KMS-11 (cell line): ENCODE measurements around the gene DNMT1.

Experiments
- H2AFZ ChIP-seq: fragments of 200-600 bp; sonication (generic); 2 replicates; pipeline ENCODE4 v1.6.1; 2016; ENCODE audit warnings: antibody characterized with exemption, mixed run types, low read depth
- H3K27ac ChIP-seq: fragments of 200-600 bp; sonication (generic); 2 replicates; pipeline ENCODE4 v1.6.1; 2016; ENCODE audit warnings: mild to moderate bottlenecking, mixed run types
- H3K27me3 ChIP-seq: fragments of 200-600 bp; sonication (generic); 2 replicates; pipeline ENCODE4 v1.6.1; 2017; ENCODE audit warnings: mild to moderate bottlenecking, low read depth, mixed run types, moderate library complexity; ENCODE audit not compliant: insufficient read depth
- H3K36me3 ChIP-seq: fragments of 200-600 bp; sonication (generic); 2 replicates; pipeline ENCODE4 v1.6.1; 2017; ENCODE audit warnings: mild to moderate bottlenecking, mixed run types; ENCODE audit not compliant: insufficient read depth
- H3K4me1 ChIP-seq: fragments of 200-600 bp; sonication (generic); 2 replicates; pipeline ENCODE4 v1.6.1; 2016; ENCODE audit warnings: mild to moderate bottlenecking, low read depth, mixed run types; ENCODE audit not compliant: poor library complexity, severe bottlenecking
- H3K4me2 ChIP-seq: fragments of 200-600 bp; sonication (generic); 2 replicates; pipeline ENCODE4 v1.7.0; 2016; ENCODE audit warnings: mild to moderate bottlenecking, mixed run types
- H3K4me3 ChIP-seq: fragments of 200-600 bp; sonication (generic); IDR thresholded peaks from 2 replicates; pipeline ENCODE4 v1.6.1; 2017; ENCODE audit warnings: low read depth, low read length, mixed read lengths; ENCODE audit not compliant: insufficient read depth
- H3K79me2 ChIP-seq: fragments of 200-600 bp; sonication (generic); 2 replicates; pipeline ENCODE4 v1.6.1; 2016; ENCODE audit warnings: low read depth, mixed run types; ENCODE audit not compliant: insufficient read depth
- H3K9ac ChIP-seq: fragments of 200-600 bp; sonication (generic); 2 replicates; pipeline ENCODE4 v1.6.1; 2016; ENCODE audit warnings: mild to moderate bottlenecking, mixed run types
- H4K20me1 ChIP-seq: fragments of 200-600 bp; sonication (generic); 2 replicates; pipeline ENCODE4 v1.6.1; 2016; ENCODE audit warnings: mild to moderate bottlenecking, mixed run types; ENCODE audit not compliant: insufficient read depth
- TF ChIP-seq, protein P1 (sequence below): fragments of 200-600 bp; sonication (generic); conservative IDR thresholded peaks from 2 replicates; pipeline ENCODE4 v1.6.1; 2017; ENCODE audit warnings: low read depth, mild to moderate bottlenecking, antibody characterized with exemption, low read length, moderate library complexity, mixed read lengths

The DNMT1 gene

DNA sequence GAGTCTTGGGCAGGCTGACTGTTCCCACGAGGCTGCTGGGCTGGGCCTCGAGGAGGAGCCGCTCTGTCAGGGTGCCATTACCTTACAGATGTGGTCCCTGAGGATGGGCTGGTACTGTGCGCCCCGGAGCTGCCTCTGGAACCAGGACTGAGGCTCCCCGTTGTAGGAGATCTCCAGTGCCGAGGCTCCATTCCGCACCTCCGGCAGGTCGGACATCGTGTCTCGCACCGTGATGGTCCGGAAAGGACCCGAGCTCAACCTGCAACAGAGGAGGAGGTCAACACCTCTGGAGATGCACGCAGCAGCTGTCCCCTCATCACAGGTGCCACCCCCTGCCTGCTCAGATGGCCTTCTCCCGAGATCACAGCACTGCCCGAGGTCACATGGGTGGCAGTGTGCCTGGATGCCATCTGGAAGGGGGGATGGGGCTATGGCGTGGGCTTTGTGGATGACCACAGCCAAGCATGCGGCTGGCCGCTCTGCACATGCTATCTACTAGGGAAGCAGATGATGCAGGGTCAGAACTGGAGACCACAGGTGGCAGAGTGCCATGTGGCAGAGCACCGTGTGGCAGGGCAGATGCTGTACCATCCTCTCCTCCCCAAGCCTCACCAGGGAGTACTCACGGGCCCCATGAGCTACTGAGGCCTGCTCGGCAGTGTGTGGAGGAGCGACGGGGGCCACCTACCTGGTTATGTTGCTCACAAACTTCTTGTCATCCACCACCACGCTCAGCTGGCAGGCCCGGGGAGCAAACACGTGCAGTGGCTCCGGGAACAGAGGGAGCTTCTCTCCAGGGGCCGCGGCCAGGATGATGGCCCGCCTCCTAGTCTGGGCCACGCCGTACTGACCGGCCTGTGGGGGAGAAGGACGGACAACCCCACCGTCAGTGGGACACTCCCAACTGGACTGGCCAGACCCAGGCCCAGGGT lies 56.7 kb downstream of the DNMT1 start:
- H3K4me2 ChIP-seq = no peak overlapping the region

DNA sequence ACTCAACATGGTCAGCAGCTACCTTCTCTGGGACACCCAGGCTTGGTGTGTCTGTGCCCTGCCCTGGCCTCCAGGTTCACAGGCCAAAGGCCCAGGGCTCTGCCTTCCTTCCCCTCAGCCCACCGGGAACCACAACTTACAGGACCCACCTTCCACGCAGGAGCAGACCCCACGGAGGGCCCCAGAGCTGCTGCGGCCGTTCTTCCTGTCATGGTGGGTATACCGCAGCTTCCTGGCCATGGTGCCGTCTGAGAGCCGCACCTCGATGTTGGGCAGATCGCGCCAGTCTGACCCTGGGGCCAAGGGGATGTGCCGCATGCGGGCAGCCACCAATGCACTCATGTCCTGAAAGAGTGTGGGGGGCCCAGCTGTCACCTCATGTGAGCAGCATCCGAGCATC lies 57.8 kb downstream of the DNMT1 start:
- Histone ChIP-seq H4K20me1 (no peaks in the 10 kb centered on the region), H3K4me1 (no peaks in the 10 kb centered on the region), H3K79me2 (no peaks in the 10 kb centered on the region), H3K27ac (no peak overlapping the region), H3K4me2 (no peak overlapping the region), H2AFZ (no peak overlapping the region), H3K9ac (no peak overlapping the region), H3K36me3 (peaks cover 14% of the 10 kb centered on the region; the same call in 1 of the 2 replicates), H3K4me3 (no peak overlapping the region), H3K27me3 (no peaks in the 10 kb centered on the region)
- TF ChIP-seq, protein P1, sequence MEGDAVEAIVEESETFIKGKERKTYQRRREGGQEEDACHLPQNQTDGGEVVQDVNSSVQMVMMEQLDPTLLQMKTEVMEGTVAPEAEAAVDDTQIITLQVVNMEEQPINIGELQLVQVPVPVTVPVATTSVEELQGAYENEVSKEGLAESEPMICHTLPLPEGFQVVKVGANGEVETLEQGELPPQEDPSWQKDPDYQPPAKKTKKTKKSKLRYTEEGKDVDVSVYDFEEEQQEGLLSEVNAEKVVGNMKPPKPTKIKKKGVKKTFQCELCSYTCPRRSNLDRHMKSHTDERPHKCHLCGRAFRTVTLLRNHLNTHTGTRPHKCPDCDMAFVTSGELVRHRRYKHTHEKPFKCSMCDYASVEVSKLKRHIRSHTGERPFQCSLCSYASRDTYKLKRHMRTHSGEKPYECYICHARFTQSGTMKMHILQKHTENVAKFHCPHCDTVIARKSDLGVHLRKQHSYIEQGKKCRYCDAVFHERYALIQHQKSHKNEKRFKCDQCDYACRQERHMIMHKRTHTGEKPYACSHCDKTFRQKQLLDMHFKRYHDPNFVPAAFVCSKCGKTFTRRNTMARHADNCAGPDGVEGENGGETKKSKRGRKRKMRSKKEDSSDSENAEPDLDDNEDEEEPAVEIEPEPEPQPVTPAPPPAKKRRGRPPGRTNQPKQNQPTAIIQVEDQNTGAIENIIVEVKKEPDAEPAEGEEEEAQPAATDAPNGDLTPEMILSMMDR = no peak

More for the DNA sequence above, 56.7 kb downstream of the DNMT1 start:
- TF ChIP-seq, protein P1 = no peak
- Histone ChIP-seq H3K4me3 (no peak overlapping the region), H4K20me1 (no peaks in the 10 kb centered on the region), H3K9ac (no peak overlapping the region), H3K27me3 (no peaks in the 10 kb centered on the region), H3K4me1 (no peaks in the 10 kb centered on the region), H2AFZ (no peak overlapping the region), H3K79me2 (no peaks in the 10 kb centered on the region), H3K36me3 (peaks cover 21% of the 10 kb centered on the region; the same call in 1 of the 2 replicates), H3K27ac (no peak overlapping the region)

DNA sequence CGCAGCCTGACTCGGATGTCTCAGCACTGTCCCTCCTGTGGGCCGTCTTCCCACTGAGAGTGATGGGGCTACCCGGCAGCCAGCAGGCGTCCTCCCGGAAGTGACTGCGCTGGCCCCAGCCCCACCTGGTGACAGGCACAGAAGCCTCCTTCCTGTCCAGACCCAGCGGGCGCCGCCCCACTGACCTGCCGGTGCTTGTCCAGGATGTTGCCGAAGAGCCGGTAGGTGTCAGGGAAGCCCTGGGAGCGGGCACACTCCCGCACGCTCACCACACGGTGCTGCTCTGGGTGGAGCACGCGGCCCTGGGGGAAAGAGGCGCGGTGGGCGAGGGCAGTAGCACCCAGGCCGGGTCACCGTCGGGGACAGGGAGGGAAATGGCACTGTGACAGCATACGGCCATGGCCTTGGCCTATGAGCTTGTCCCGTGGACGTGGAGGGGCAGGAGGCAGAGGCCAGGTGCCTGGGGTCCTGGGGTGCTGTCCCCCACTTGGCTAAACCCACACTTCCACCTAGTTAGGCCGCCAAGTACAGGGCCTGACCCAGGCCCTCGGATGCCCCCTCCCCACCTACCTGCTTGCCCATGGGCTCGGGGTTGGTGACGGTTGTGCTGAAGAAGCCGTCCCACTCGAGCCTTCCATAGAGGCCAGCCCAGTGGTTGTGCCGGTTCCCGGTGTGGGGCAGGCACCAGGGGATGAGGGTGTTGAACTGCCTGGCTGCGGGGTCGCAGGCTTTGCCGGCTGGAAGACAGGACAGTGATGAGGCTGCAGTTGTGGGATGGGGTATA lies 59.0 kb downstream of the DNMT1 start:
- H3K9ac ChIP-seq = no peak overlapping the region
- H3K4me2 ChIP-seq = no peak overlapping the region
- H2AFZ ChIP-seq = no peak overlapping the region
- no peak overlapping the region for H3K27ac ChIP-seq
- no peaks in the 10 kb centered on the region for H3K79me2 ChIP-seq
- H3K4me1 ChIP-seq = no peaks in the 10 kb centered on the region
- no peaks in the 10 kb centered on the region for H3K27me3 ChIP-seq
- TF ChIP-seq, protein P1 = no peak
- no peak overlapping the region for H3K4me3 ChIP-seq
- peaks cover 8% of the 10 kb centered on the region; the same call in 1 of the 2 replicates for H3K36me3 ChIP-seq
- no peaks in the 10 kb centered on the region for H4K20me1 ChIP-seq

DNA sequence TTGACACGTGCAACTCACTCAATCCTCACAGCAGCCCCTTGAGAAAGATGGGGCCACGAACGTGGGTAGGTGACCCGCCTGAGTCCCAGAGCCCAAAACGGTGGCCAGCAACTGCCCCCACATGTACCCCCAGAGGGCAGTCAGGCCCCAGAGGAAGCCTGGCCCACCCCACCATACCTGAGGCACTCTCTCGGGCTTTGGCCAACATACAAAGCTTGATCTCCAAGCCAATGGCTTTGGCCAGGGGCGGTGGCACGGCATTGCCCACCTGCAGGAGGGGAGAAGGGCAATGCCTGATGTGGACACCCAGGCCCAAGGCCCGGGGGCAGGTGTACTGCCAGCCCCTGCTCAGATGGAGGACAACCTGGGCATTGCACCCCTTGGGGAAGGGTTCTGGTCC lies 60.7 kb downstream of the DNMT1 start:
- H2AFZ ChIP-seq = no peak overlapping the region
- H3K4me2 ChIP-seq = no peak overlapping the region
- TF ChIP-seq, protein P1 = no peak
- no peaks in the 10 kb centered on the region for H3K27me3 ChIP-seq
- H3K4me1 ChIP-seq = no peaks in the 10 kb centered on the region
- H3K27ac ChIP-seq = no peak overlapping the region
- no peak overlapping the region for H3K9ac ChIP-seq
- H4K20me1 ChIP-seq = no peaks in the 10 kb centered on the region
- H3K79me2 ChIP-seq = no peaks in the 10 kb centered on the region
- peaks cover 8% of the 10 kb centered on the region; the same call in 1 of the 2 replicates for H3K36me3 ChIP-seq
- H3K4me3 ChIP-seq = no peak overlapping the region
